GM23338 (cell line): ENCODE results near the gene NFKBIZ. TPM values are rescaled to one million over a fixed set of nuclear protein-coding genes. Genes with fewer than 3 reads are reported as not detected.

Source experiments
- JUNB ChIP-seq: IDR thresholded peaks from one replicate; pipeline ENCODE4 v1.6.1; 2016; ENCODE audit warnings: antibody characterized with exemption; ENCODE audit not compliant: unreplicated experiment
- REST ChIP-seq: IDR thresholded peaks from one replicate; pipeline ENCODE4 v1.6.1; 2018; ENCODE audit warnings: antibody characterized with exemption; ENCODE audit not compliant: unreplicated experiment
- ZNF331 ChIP-seq: fragments of 250-450 bp; sonication (Bioruptor Pico); IDR thresholded peaks from 2 replicates; pipeline ENCODE4 v1.5.0; 2020; ENCODE audit warnings: low read depth, mild to moderate bottlenecking, moderate library complexity
- polyA plus RNA-seq: library from polyadenylated mRNA; unstranded; fragments of >200 nt; fragmentation: Nextera tagmentation; extraction: Ambion mirVana; gene quantifications from 2 replicates; pipeline ENCODE4 v1.2.1, GENCODE V29; 2016
- total RNA-seq: library from RNA; depleted of rRNA; stranded (reverse); fragments of >200 nt; shearing (Covaris generic); gene quantifications from 2 replicates; pipeline ENCODE4 v1.2.3, GENCODE V29; 2014
- TF ChIP-seq, protein P1 (sequence below): fragments of 250-450 bp; sonication (Bioruptor Pico); IDR thresholded peaks from 2 replicates; pipeline ENCODE4 v1.5.0; 2020; ENCODE audit warnings: mild to moderate bottlenecking, moderate library complexity

Gene NFKBIZ
- total and polyA plus RNA-seq, 2 experiments from 2014 or later = 14.1 to 18.2 TPM

DNA sequence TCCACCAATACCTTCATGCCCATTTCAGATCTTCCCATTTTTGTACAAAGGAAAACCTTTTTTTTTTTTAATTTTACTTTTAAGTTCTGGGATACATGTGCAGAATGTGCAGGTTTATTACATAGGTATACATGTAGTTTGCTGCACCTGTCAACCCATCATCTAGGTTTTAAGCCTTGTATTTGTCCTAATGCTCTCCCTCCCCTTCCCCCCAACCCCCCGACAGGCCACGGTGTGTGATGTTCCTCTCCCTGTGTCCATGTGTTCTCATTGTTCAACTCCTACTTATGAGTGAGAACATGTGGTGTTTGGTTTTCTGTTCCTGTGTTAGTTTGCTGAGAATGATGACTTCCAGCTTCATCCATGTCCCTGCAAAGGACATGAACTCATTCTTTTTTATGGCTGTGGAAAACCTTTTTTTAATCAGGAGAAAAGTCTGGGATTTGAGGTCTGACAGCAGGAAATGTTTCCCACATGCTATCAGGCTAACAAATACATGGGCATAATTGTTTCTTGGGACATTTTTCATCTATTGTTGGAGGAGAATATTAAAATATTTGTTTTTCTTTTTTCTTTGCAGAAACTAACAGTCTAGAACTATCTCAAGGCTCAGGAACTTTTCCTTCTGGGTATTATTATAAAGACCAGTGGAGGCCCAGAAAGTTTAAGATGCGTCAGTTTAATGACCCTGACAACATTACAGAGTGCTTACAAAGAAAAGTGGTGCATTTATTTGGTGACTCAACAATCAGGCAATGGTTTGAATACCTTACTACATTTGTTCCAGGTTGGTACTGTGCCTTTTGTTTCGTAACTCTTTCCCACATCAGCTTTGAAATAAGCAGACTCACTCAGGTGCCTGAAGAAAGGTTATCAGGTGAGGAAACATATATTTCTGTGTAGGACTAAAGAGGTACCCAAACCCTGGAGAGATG, 32.8 kb upstream of the NFKBIZ start (continued):
- no peak for TF ChIP-seq REST
- TF ChIP-seq JUNB = no peak
- no peak for TF ChIP-seq ZNF331 (CRISPR knock-in tag)
- TF ChIP-seq, protein P1, sequence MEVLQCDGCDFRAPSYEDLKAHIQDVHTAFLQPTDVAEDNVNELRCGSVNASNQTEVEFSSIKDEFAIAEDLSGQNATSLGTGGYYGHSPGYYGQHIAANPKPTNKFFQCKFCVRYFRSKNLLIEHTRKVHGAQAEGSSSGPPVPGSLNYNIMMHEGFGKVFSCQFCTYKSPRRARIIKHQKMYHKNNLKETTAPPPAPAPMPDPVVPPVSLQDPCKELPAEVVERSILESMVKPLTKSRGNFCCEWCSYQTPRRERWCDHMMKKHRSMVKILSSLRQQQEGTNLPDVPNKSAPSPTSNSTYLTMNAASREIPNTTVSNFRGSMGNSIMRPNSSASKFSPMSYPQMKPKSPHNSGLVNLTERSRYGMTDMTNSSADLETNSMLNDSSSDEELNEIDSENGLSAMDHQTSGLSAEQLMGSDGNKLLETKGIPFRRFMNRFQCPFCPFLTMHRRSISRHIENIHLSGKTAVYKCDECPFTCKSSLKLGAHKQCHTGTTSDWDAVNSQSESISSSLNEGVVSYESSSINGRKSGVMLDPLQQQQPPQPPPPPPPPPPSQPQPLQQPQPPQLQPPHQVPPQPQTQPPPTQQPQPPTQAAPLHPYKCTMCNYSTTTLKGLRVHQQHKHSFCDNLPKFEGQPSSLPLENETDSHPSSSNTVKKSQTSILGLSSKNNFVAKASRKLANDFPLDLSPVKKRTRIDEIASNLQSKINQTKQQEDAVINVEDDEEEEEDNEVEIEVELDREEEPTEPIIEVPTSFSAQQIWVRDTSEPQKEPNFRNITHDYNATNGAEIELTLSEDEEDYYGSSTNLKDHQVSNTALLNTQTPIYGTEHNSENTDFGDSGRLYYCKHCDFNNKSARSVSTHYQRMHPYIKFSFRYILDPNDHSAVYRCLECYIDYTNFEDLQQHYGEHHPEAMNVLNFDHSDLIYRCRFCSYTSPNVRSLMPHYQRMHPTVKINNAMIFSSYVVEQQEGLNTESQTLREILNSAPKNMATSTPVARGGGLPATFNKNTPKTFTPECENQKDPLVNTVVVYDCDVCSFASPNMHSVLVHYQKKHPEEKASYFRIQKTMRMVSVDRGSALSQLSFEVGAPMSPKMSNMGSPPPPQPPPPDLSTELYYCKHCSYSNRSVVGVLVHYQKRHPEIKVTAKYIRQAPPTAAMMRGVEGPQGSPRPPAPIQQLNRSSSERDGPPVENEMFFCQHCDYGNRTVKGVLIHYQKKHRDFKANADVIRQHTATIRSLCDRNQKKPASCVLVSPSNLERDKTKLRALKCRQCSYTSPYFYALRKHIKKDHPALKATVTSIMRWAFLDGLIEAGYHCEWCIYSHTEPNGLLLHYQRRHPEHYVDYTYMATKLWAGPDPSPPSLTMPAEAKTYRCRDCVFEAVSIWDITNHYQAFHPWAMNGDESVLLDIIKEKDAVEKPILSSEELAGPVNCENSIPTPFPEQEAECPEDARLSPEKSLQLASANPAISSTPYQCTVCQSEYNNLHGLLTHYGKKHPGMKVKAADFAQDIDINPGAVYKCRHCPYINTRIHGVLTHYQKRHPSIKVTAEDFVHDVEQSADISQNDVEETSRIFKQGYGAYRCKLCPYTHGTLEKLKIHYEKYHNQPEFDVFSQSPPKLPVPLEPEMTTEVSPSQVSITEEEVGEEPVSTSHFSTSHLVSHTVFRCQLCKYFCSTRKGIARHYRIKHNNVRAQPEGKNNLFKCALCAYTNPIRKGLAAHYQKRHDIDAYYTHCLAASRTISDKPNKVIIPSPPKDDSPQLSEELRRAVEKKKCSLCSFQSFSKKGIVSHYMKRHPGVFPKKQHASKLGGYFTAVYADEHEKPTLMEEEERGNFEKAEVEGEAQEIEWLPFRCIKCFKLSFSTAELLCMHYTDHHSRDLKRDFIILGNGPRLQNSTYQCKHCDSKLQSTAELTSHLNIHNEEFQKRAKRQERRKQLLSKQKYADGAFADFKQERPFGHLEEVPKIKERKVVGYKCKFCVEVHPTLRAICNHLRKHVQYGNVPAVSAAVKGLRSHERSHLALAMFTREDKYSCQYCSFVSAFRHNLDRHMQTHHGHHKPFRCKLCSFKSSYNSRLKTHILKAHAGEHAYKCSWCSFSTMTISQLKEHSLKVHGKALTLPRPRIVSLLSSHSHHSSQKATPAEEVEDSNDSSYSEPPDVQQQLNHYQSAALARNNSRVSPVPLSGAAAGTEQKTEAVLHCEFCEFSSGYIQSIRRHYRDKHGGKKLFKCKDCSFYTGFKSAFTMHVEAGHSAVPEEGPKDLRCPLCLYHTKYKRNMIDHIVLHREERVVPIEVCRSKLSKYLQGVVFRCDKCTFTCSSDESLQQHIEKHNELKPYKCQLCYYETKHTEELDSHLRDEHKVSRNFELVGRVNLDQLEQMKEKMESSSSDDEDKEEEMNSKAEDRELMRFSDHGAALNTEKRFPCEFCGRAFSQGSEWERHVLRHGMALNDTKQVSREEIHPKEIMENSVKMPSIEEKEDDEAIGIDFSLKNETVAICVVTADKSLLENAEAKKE (CRISPR knock-in tag) = no peak
